Neuron (in vitro differentiated cells): ENCODE measurements around the gene RPUSD4.

Experiments used
- H2AFZ ChIP-seq: one replicate; pipeline ENCODE4 v1.6.1; 2013; ENCODE audit warnings: low read depth, mild to moderate bottlenecking, inconsistent platforms, low read length, moderate library complexity
- H3K27me3 ChIP-seq: one replicate; pipeline ENCODE4 v1.6.1; 2013; ENCODE audit warnings: low read length; ENCODE audit not compliant: insufficient read depth
- H3K36me3 ChIP-seq: one replicate; pipeline ENCODE4 v1.6.1; 2013; ENCODE audit warnings: low read length; ENCODE audit not compliant: insufficient read depth
- H3K4me1 ChIP-seq: one replicate; pipeline ENCODE4 v1.6.1; 2013; ENCODE audit warnings: low read length; ENCODE audit not compliant: insufficient read depth
- H3K4me3 ChIP-seq: 2 replicates; pipeline ENCODE4 v1.5.1; 2013; ENCODE audit warnings: mild to moderate bottlenecking, low read length, moderate library complexity
- H3K9me3 ChIP-seq: one replicate; pipeline ENCODE4 v1.6.1; 2013; ENCODE audit warnings: low read length

RPUSD4 gene

DNA sequence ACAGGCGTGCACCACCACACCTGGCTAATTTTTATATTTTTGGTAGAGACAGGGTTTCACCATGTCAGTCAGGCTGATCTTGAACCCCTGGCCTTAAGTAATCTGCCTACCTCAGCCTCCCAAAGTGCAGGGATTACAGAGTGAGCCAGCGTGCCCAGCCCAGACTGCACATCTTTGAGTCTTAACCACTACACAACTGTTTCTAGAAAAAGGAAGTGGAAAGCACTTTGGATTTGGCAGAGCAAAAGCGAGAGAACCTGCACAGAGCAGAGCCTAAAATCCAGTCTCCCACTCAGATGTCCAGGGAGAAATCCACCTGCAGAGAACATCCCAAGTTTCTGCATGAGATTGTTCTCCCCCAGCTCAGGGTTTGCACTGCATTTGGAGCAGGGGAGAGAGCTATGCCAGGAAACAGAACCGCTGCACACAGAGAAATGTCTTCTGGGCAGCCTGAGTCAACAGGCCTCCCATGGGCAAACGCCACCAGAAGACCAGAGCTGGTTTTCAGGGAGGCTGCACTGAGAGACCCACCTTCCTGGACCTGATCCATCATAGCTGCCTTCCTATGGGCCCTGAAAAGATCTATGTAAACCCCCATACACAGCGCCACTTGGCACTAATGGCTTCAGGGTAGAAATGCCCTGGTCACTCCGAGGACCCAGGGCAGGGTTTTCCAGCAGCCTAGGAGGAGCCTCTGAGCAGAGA is 54.0 kb downstream of the RPUSD4 start:
- Histone ChIP-seq H3K9me3 (peaks cover 4% of the 10 kb centered on the region), H3K27me3 (peaks cover 86% of the 10 kb centered on the region), H3K36me3 (no peaks in the 10 kb centered on the region), H3K4me3 (no peak overlapping the region), H3K4me1 (peaks cover 12% of the 10 kb centered on the region), H2AFZ (no peak overlapping the region)

- no peaks in the 10 kb centered on the region for H3K36me3 ChIP-seq
- H3K9me3 ChIP-seq: peaks cover 7% of the 10 kb centered on the region
- no peak overlapping the region for H3K4me3 ChIP-seq
- peaks cover 12% of the 10 kb centered on the region for H3K4me1 ChIP-seq
- H3K27me3 ChIP-seq: peaks cover 87% of the 10 kb centered on the region
- no peak overlapping the region for H2AFZ ChIP-seq
These were observed 54.6 kb downstream of the RPUSD4 start for GRCh38 chr11:126156814-126157213.

GRCh38 chr11:126155402-126156187 is 55.9 kb downstream of the RPUSD4 start:
- Histone ChIP-seq H3K27me3 (peaks cover 90% of the 10 kb centered on the region), H3K9me3 (peaks cover 18% of the 10 kb centered on the region), H3K4me1 (peaks cover 12% of the 10 kb centered on the region)

GRCh38 chr11:126154691-126155090 is 56.8 kb downstream of the RPUSD4 start:
- Histone ChIP-seq H2AFZ (no peak overlapping the region), H3K27me3 (peaks cover 92% of the 10 kb centered on the region), H3K36me3 (no peaks in the 10 kb centered on the region), H3K4me3 (no peak overlapping the region), H3K9me3 (peaks cover 26% of the 10 kb centered on the region), H3K4me1 (peaks cover 5% of the 10 kb centered on the region)

More at GRCh38 chr11:126155402-126156187, 55.9 kb downstream of the RPUSD4 start:
- Histone ChIP-seq H3K4me3 (no peak overlapping the region), H2AFZ (no peak overlapping the region), H3K36me3 (no peaks in the 10 kb centered on the region)

DNA sequence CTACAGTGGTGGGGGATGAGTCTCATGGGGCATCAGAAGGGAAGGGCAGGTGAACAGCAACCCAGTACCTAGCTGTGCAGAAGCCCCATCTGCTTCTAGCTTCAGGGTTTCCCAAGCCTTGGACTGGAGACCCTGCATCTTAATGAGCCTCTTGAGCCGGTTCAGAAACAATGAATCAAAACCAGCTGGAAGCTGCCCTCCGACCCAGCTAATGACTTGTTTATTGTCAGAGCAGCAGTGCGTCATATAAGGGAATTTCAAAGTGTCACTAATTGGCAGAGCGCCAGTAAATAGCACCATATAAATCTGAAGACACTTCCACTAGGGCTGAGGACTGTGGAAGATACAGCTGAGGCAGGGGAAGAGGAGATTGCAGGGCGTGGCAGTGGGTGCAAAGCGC is 57.5 kb downstream of the RPUSD4 start:
- Histone ChIP-seq H3K4me1 (no peaks in the 10 kb centered on the region), H2AFZ (no peak overlapping the region), H3K36me3 (no peaks in the 10 kb centered on the region), H3K27me3 (peaks cover 92% of the 10 kb centered on the region), H3K4me3 (no peak overlapping the region), H3K9me3 (peaks cover 28% of the 10 kb centered on the region)

DNA sequence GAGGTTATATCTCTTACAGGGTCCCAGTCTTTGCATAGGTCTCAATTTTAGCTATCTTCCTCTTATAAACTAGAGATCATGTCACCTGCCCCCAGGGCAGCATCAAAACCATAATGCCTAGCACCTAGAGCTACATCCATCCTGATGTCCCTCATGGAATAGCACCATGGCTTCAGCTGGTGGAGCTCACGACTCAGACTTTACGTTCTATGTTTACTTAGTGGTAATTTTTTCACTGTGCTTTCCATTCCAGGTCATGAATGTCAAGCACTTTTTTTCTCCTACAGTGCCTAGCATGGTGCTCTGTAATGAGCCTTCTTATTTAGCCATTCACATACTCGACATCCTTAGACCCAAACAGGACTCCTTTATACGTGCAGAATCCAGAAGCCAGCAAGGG is 58.4 kb downstream of the RPUSD4 start:
- Histone ChIP-seq H3K4me3 (no peak overlapping the region), H3K9me3 (peaks cover 28% of the 10 kb centered on the region), H3K36me3 (no peaks in the 10 kb centered on the region), H3K4me1 (no peaks in the 10 kb centered on the region), H2AFZ (no peak overlapping the region), H3K27me3 (peaks cover 91% of the 10 kb centered on the region)

DNA sequence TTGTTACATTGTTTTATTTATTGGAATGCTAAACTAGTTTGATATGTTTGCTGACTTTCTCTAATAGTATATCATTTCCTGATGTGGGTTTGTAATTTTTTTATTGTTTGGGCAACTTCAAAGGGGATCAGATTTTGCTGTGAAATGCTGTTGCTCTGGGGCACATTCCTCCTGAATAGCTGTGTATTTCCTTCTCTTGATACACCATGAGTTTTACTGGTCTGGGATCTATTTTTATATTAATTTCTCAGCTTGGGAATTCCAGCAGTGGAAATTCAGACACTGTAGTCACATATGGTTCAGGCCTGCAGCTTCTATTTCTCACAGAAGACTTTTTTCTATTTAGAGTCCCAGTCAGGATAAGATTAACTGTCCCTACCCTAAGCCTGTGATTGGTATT is 58.9 kb downstream of the RPUSD4 start:
- Histone ChIP-seq H3K4me3 (no peak overlapping the region), H3K4me1 (peaks cover 4% of the 10 kb centered on the region)

DNA sequence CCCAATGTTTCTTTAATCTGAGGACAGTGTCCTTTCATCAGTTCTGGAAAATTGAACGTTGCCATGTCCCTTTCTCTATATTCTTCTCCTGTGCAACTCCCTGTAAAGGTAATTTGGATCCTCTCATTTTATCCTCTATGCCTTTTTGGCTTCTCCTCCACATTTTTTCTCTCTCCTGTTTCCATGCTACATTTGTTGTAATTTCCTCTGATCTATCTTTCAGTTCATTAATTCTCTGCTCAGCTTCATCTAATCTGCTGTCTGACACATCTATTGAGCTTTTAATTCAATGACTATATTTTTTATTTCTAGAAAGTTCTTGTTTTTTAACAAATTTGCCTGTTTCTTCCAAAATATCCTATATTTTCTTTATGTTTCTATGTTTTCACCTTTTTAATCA is 59.3 kb downstream of the RPUSD4 start:
- Histone ChIP-seq H2AFZ (no peak overlapping the region), H3K4me1 (peaks cover 8% of the 10 kb centered on the region), H3K27me3 (peaks cover 92% of the 10 kb centered on the region), H3K9me3 (peaks cover 28% of the 10 kb centered on the region), H3K4me3 (no peak overlapping the region), H3K36me3 (no peaks in the 10 kb centered on the region)

More for the DNA sequence above, 58.9 kb downstream of the RPUSD4 start:
- Histone ChIP-seq H2AFZ (no peak overlapping the region), H3K9me3 (peaks cover 28% of the 10 kb centered on the region), H3K36me3 (no peaks in the 10 kb centered on the region), H3K27me3 (peaks cover 92% of the 10 kb centered on the region)
